ENCODE data around the gene NTSR1. TPM values are rescaled to one million over a fixed set of nuclear protein-coding genes. Genes with fewer than 3 reads are reported as not detected.

NTSR1 gene
- total and polyA plus RNA-seq, 2 of the 8 experiments (the other 6 are each of a cell fraction or from before 2014, with no cell fraction given): 0.53 to 0.89 TPM

DNA sequence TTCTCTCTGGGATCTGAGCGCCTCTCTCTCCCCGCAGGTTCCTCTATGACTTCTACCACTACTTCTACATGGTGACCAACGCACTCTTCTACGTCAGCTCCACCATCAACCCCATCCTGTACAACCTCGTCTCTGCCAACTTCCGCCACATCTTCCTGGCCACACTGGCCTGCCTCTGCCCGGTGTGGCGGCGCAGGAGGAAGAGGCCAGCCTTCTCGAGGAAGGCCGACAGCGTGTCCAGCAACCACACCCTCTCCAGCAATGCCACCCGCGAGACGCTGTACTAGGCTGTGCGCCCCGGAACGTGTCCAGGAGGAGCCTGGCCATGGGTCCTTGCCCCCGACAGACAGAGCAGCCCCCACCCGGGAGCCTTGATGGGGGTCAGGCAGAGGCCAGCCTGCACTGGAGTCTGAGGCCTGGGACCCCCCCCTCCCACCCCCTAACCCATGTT is 51.4 kb downstream of the NTSR1 start:
- H2BK20ac ChIP-seq (ENCODE audit: low read length): no peak overlapping the region; the same call in 1 of the 2 replicates
- H3K4me3 ChIP-seq (ENCODE audit: extremely low read depth in 1 of 4, insufficient read depth in 2 of 4, low read depth in 3 of 4, low read length in 4 of 4): no peak overlapping the region
- H3K9ac ChIP-seq (replicated peaks in 1 of 4; ENCODE audit: extremely low read depth in 1 of 4, low read depth in 3 of 4, low read length in 3 of 4): no peak overlapping the region
- no peak overlapping the region for H2BK120ac ChIP-seq (replicated peaks; ENCODE audit: low read depth, low read length)
- no peaks in the 10 kb centered on the region; a peak in 1 of 7 replicates for H3K27me3 ChIP-seq (replicated peaks in 1 of 4; ENCODE audit: control insufficient read depth in 3 of 4, extremely low read depth in 1 of 4, insufficient read depth in 3 of 4, low read length in 3 of 4)
- ChIA-PET CTCF (ENCODE audit: partially characterized antibody) (interaction anchor here (1.0 to 1.6 kb wide), 3 partner anchors 8 to 51 kb away, joined by 3 to 4 read pairs (median 4); partner anchors contain the start of gene NTSR1), POLR2A (ENCODE audit: partially characterized antibody) (no interaction called here)
- H3K9me3 ChIP-seq (ENCODE audit: insufficient read depth in 2 of 2, low read depth in 1 of 2, low read length in 1 of 2): no peaks in the 10 kb centered on the region
- H3K14ac ChIP-seq (ENCODE audit: insufficient read length): no peak overlapping the region
- no peak overlapping the region for H3K4ac ChIP-seq (replicated peaks; ENCODE audit: insufficient read length, low read depth, low read length)
- DNase-seq (ENCODE audit: low read depth in 1 of 2, low spot score in 2 of 2) (no peak), FAIRE-seq (no peak)
- no peak overlapping the region for H4K91ac ChIP-seq (replicated peaks; ENCODE audit: insufficient read length, low read length)
- H2BK15ac ChIP-seq (ENCODE audit: low read length): peak overlapping the region; percentile 95; the same call in 1 of the 2 replicates
- H3K4me1 ChIP-seq (replicated peaks in 1 of 4; ENCODE audit: control insufficient read depth in 3 of 4, insufficient read depth in 4 of 4, low read length in 3 of 4): no peaks in the 10 kb centered on the region; a peak in 3 of 7 replicates
- no peaks in the 10 kb centered on the region; the same call in 1 of the 2 replicates for H3K23me2 ChIP-seq (ENCODE audit: low read depth, low read length)
- H3K18ac ChIP-seq (ENCODE audit: extremely low read depth, low read length): no peak overlapping the region
- TF ChIP-seq RAD21 (IDR thresholded peaks at IDR 0.05 in 1 of 2, conservative IDR thresholded peaks at IDR 0.05 in 1 of 2; ENCODE audit: low read depth in 2 of 2, low read length in 2 of 2) (no peak), KDM1A (IDR thresholded peaks at IDR 0.05; ENCODE audit: borderline replicate concordance, low read length) (no peak), EGR1 (IDR thresholded peaks at IDR 0.05; ENCODE audit: borderline replicate concordance, low read depth, low read length) (no peak), SIRT6 (IDR thresholded peaks at IDR 0.05; ENCODE audit: low read length) (no peak), SUZ12 (IDR thresholded peaks at IDR 0.05; ENCODE audit: low read length) (no peak), TBP (IDR thresholded peaks at IDR 0.05; ENCODE audit: low read depth, low read length) (no peak)
- H2BK5ac ChIP-seq (ENCODE audit: low read depth, low read length): no peak overlapping the region
- H2BK12ac ChIP-seq (ENCODE audit: low read depth, low read length): no peak overlapping the region; the same call in 1 of the 2 replicates
- H4K20me1 ChIP-seq (replicated peaks in 1 of 2; ENCODE audit: control insufficient read depth in 1 of 2, insufficient read depth in 2 of 2, low read length in 2 of 2): peaks cover 0 to 1% of the 10 kb centered on the region in 2 experiments
- no peak overlapping the region for H2AK5ac ChIP-seq (ENCODE audit: low read depth, low read length)
- H4K8ac ChIP-seq (ENCODE audit: extremely low read depth, insufficient read depth, low read length): no peak overlapping the region
- 95% methylated on average over 14 of the region's 20 CpGs; no CpG with 5 or more reads in 1 of the 2 experiments for WGBS, 2 experiments (ENCODE audit: extremely low coverage in 1 of 2, insufficient coverage in 1 of 2, insufficient read length in 1 of 2, insufficient replicate concordance in 2 of 2, low coverage in 1 of 2, low lambda C conversion rate in 2 of 2, missing lambda C conversion rate in 1 of 2)
- H3K79me2 ChIP-seq (ENCODE audit: control insufficient read depth in 1 of 2, insufficient read depth in 2 of 2, low read length in 2 of 2): no peaks in the 10 kb centered on the region
- no peak overlapping the region for H3K27ac ChIP-seq (ENCODE audit: low read depth, low read length)
- H3K23ac ChIP-seq (ENCODE audit: insufficient read length): no peak overlapping the region
- H4K5ac ChIP-seq (ENCODE audit: insufficient read length, low read depth, low read length): no peak overlapping the region
- no peak overlapping the region for H2AFZ ChIP-seq (ENCODE audit: low read length)
- no peaks in the 10 kb centered on the region for H3K36me3 ChIP-seq (ENCODE audit: control insufficient read depth in 2 of 4, insufficient read depth in 4 of 4, low read length in 3 of 4)
- H3K79me1 ChIP-seq (ENCODE audit: low read depth, low read length): no peaks in the 10 kb centered on the region
- H3K4me2 ChIP-seq (ENCODE audit: insufficient read depth in 1 of 2, low read depth in 2 of 2, low read length in 2 of 2): no peak overlapping the region
- no peak overlapping the region for H3K56ac ChIP-seq (replicated peaks; ENCODE audit: insufficient read length, low read depth, low read length)
